SJCRH30 (cell line): ENCODE measurements around the gene LDB2. TPM values are rescaled to one million over a fixed set of nuclear protein-coding genes. Genes with fewer than 3 reads are reported as not detected.

Experiments used
- DNase-seq, 2 experiments: peaks; one replicate each; pipeline ENCODE4 v3.0.0-alpha.2; 2015 to 2020
- H3K27ac ChIP-seq: fragments of 250-450 bp; sonication (Bioruptor Pico); 2 replicates; pipeline ENCODE4 v1.5.1; 2020; ENCODE audit warnings: mild to moderate bottlenecking, moderate library complexity
- H3K27me3 ChIP-seq: fragments of 250-450 bp; sonication (Bioruptor Pico); 2 replicates; pipeline ENCODE4 v1.5.1; 2020; ENCODE audit warnings: mild to moderate bottlenecking, moderate library complexity
- H3K36me3 ChIP-seq: fragments of 250-450 bp; sonication (Bioruptor Pico); 2 replicates; pipeline ENCODE4 v1.5.1; 2020; ENCODE audit warnings: mild to moderate bottlenecking, moderate library complexity
- H3K4me1 ChIP-seq: fragments of 250-450 bp; sonication (Bioruptor Pico); 2 replicates; pipeline ENCODE4 v1.5.1; 2020; ENCODE audit warnings: mild to moderate bottlenecking, moderate library complexity
- H3K4me3 ChIP-seq: fragments of 250-450 bp; sonication (Bioruptor Pico); 2 replicates; pipeline ENCODE4 v1.5.1; 2020; ENCODE audit warnings: mild to moderate bottlenecking, moderate library complexity
- H3K9me3 ChIP-seq: fragments of 250-450 bp; sonication (Bioruptor Pico); replicated peaks from 2 replicates; pipeline ENCODE4 v1.5.1; 2020; ENCODE audit warnings: mild to moderate bottlenecking, moderate library complexity
- total RNA-seq: library from RNA; depleted of rRNA; stranded (reverse); fragments of >200 nt; shearing (Covaris generic); gene quantifications from 2 replicates; pipeline ENCODE4 v1.2.3, GENCODE V29; 2014

The LDB2 gene
- total RNA-seq, 1 experiment from 2014 or later: 0.51 TPM

GRCh38 chr4:16728849-16729248 is 169.6 kb downstream of the LDB2 start:
- Histone ChIP-seq H3K27ac (no peak overlapping the region), H3K9me3 (no peaks in the 10 kb centered on the region; the same call in 1 of the 2 replicates), H3K4me3 (no peak overlapping the region), H3K27me3 (peaks cover 12% of the 10 kb centered on the region; the same call in 1 of the 2 replicates), H3K4me1 (no peaks in the 10 kb centered on the region), H3K36me3 (no peaks in the 10 kb centered on the region)
- DNase-seq: no peak

- Histone ChIP-seq H3K4me1 (no peaks in the 10 kb centered on the region), H3K27ac (no peak overlapping the region), H3K9me3 (no peaks in the 10 kb centered on the region; the same call in 1 of the 2 replicates), H3K27me3 (peaks cover 12% of the 10 kb centered on the region; the same call in 1 of the 2 replicates), H3K4me3 (no peak overlapping the region), H3K36me3 (no peaks in the 10 kb centered on the region)
- DNase-seq: no peak
These were observed 170.3 kb downstream of the LDB2 start for GRCh38 chr4:16728111-16728510.

DNA sequence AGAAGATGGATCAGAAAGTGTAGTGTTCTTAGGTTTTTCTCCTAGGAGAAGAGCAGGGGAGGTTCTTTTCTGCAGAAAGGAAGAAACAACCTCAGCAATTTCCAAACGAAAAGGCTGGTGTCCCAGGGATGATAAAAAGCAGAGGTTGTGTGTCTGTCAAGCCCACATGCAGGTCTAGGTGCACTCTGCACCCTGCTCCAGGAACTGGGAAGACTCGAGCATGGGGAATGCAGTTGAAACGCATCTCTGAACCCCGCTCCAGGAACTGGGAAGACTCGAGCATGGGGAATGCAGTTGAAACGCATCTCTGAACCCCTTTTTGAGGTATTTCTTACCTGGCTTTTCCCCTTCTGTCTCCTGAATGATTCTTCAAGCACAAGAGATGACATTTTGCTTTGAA is 171.2 kb downstream of the LDB2 start:
- no peak for DNase-seq
- Histone ChIP-seq H3K27me3 (peaks cover 12% of the 10 kb centered on the region; the same call in 1 of the 2 replicates), H3K4me3 (no peak overlapping the region), H3K9me3 (no peaks in the 10 kb centered on the region; the same call in 1 of the 2 replicates), H3K4me1 (no peaks in the 10 kb centered on the region), H3K36me3 (no peaks in the 10 kb centered on the region), H3K27ac (no peak overlapping the region)

- Histone ChIP-seq H3K9me3 (no peaks in the 10 kb centered on the region; the same call in 1 of the 2 replicates), H3K4me1 (no peaks in the 10 kb centered on the region), H3K36me3 (no peaks in the 10 kb centered on the region), H3K27me3 (peaks cover 12% of the 10 kb centered on the region; the same call in 1 of the 2 replicates), H3K27ac (no peak overlapping the region), H3K4me3 (no peak overlapping the region)
- no peak for DNase-seq
These were observed 171.9 kb downstream of the LDB2 start for GRCh38 chr4:16726368-16727050.

DNA sequence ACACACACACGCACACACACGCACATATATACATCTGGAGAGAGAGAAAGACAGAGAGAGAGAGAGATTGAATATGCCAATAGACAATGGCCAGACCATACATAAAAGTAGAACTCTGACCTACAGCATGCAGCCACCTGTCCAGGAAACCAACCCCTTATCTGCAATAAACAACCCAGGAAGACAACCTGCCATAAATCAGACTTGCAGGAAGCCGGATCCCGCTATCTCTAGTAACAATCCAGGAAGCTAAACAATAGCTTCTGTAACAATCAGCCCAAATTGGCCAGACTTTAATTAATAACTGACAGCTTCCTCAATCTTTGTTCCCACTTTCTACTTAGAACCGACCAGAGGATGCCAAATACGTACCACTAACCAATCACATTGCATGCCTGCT is 173.2 kb downstream of the LDB2 start:
- Histone ChIP-seq H3K27ac (no peak overlapping the region), H3K4me1 (no peaks in the 10 kb centered on the region), H3K4me3 (no peak overlapping the region), H3K9me3 (no peaks in the 10 kb centered on the region), H3K36me3 (no peaks in the 10 kb centered on the region), H3K27me3 (peaks cover 6% of the 10 kb centered on the region; the same call in 1 of the 2 replicates)
- no peak for DNase-seq

DNA sequence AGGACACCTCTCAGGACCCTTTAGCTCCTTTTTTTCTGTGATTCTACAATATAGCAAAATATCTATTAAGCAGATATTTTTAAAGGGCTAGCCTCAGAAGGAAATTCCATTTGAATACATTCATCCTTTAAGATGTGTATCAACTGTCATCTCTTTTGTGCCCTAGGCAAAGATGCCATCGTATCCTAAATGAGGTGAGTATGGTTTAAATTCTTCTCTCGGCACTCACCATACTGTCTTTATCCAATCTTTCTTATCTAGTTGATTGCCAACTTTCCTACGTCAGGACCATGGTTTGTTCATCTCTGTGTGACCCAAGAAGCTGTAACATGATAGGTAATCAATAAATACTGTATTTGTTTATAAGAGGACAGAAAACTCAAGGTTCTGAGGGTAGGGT is 176.0 kb downstream of the LDB2 start:
- Histone ChIP-seq H3K27ac (no peak overlapping the region), H3K4me3 (no peak overlapping the region), H3K27me3 (no peaks in the 10 kb centered on the region; the same call in 1 of the 2 replicates), H3K36me3 (no peaks in the 10 kb centered on the region), H3K9me3 (no peaks in the 10 kb centered on the region), H3K4me1 (no peaks in the 10 kb centered on the region)
- no peak for DNase-seq

DNA sequence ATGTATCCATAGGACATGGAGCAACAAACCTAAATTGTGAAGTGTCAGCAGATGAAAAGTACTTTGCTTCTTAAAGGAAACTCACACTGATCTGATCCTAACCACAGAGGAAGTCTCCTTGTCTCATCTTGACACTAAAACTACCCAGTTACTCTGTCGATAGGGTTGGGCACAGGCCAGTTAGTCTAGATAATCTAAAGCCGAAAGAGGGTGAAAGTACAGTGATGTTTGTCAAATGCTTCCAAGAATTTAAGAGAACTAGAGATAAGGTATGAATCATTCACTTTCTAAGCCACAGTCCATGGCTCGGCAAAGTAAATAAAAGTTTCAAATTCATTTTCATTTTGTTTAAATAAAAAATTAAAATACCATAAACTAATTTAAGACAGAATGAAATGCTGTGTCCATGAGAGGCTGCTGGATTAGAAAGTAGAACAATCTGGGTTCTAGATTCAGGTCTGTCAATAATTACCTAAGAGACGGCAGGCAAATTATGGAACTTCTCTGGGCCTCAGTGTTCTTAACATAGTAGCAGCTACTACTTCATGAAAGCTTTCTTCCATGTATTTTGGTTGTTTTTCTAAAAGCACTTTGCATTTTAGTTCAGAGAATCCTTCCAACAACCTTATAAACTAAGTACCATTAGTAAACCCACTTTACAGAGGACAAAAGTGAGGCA is 176.7 kb downstream of the LDB2 start:
- Histone ChIP-seq H3K4me3 (no peak overlapping the region), H3K4me1 (no peaks in the 10 kb centered on the region), H3K27me3 (no peaks in the 10 kb centered on the region; the same call in 1 of the 2 replicates), H3K36me3 (no peaks in the 10 kb centered on the region), H3K9me3 (no peaks in the 10 kb centered on the region), H3K27ac (no peak overlapping the region)
- no peak for DNase-seq

DNA sequence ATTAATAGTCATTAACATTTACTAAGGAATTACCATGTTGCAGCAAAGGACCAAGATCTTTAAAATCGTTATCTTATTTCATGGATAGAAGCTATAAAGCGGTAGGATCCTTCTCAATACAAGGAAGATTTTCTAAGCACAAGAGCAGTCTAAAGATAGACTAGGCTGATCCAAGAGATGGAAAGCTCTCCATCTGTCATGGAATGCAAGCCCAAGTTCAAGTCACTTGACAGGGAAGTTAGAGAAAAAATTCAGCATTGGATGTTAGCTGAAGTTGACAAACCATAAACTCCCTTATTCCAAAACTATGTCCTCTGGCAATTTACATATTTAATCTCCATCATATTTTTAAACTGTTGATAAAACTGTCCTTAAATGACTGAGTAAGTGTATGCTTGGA is 177.7 kb downstream of the LDB2 start:
- H3K9me3 ChIP-seq: no peaks in the 10 kb centered on the region
- H3K27me3 ChIP-seq: no peaks in the 10 kb centered on the region; the same call in 1 of the 2 replicates
- no peaks in the 10 kb centered on the region for H3K36me3 ChIP-seq
- H3K4me3 ChIP-seq: no peak overlapping the region
- H3K27ac ChIP-seq: no peak overlapping the region
- no peaks in the 10 kb centered on the region for H3K4me1 ChIP-seq
- no peak for DNase-seq

GRCh38 chr4:16717266-16717970 is 181.0 kb downstream of the LDB2 start:
- Histone ChIP-seq H3K36me3 (no peaks in the 10 kb centered on the region), H3K4me3 (no peak overlapping the region), H3K9me3 (no peaks in the 10 kb centered on the region), H3K27ac (no peak overlapping the region), H3K4me1 (no peaks in the 10 kb centered on the region), H3K27me3 (no peaks in the 10 kb centered on the region)
- DNase-seq: no peak

DNA sequence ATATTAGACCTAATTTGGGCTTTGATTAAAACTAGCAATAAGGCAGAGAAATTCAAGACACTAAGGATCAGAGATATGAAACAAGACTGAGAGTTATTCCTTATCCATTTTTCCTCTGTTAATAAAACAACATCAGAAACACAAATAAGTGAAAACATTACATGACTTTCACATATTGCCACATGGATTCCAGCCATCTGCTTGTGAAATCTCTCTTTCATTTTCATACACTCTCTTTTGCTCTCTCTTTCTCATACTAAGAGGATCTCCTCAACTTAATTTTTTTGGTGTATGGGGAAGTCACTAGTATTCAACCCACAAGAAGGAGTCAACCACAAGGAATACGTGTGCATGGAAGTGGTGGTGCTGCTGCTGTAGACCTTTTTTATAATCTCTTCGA is 183.0 kb downstream of the LDB2 start:
- H3K4me3 ChIP-seq: no peak overlapping the region
- H3K36me3 ChIP-seq: no peaks in the 10 kb centered on the region
- no peak overlapping the region for H3K27ac ChIP-seq
- no peaks in the 10 kb centered on the region for H3K27me3 ChIP-seq
- no peaks in the 10 kb centered on the region for H3K4me1 ChIP-seq
- no peak for DNase-seq
- no peaks in the 10 kb centered on the region for H3K9me3 ChIP-seq

GRCh38 chr4:16714191-16714590 is 184.3 kb downstream of the LDB2 start:
- Histone ChIP-seq H3K36me3 (no peaks in the 10 kb centered on the region), H3K4me1 (no peaks in the 10 kb centered on the region), H3K27ac (no peak overlapping the region), H3K27me3 (no peaks in the 10 kb centered on the region), H3K9me3 (no peaks in the 10 kb centered on the region), H3K4me3 (no peak overlapping the region)
- DNase-seq: no peak

- Histone ChIP-seq H3K4me3 (no peak overlapping the region), H3K27ac (no peak overlapping the region), H3K4me1 (no peaks in the 10 kb centered on the region), H3K27me3 (no peaks in the 10 kb centered on the region), H3K9me3 (no peaks in the 10 kb centered on the region), H3K36me3 (no peaks in the 10 kb centered on the region)
- no peak for DNase-seq
These were observed 184.7 kb downstream of the LDB2 start for GRCh38 chr4:16713696-16714095.

DNA sequence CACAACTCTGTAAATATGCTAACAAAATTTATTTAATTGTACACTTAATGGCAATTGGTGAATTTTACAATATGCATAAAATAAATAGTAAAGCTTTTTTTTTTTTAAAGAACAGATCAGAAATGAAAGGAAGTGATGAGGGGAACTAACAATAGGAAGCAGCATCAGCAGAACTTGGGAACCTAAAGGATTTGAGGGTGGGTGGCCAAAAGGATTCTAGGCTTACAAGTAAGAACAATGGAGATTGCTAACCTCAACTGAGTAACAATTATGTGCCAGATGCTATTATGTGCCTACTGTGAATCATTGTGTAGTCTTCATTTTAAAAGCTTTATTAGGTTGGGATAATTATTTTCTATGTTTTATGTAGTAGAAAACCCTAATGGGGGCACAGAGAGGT is 185.2 kb downstream of the LDB2 start:
- DNase-seq: no peak
- no peaks in the 10 kb centered on the region for H3K9me3 ChIP-seq
- no peaks in the 10 kb centered on the region for H3K36me3 ChIP-seq
- H3K4me3 ChIP-seq: no peak overlapping the region
- no peak overlapping the region for H3K27ac ChIP-seq
- H3K4me1 ChIP-seq: no peaks in the 10 kb centered on the region
- H3K27me3 ChIP-seq: no peaks in the 10 kb centered on the region

- Histone ChIP-seq H3K9me3 (no peaks in the 10 kb centered on the region), H3K4me3 (no peak overlapping the region), H3K27me3 (no peaks in the 10 kb centered on the region), H3K36me3 (no peaks in the 10 kb centered on the region), H3K4me1 (no peaks in the 10 kb centered on the region), H3K27ac (no peak overlapping the region)
- DNase-seq: no peak
These were observed 188.2 kb downstream of the LDB2 start for GRCh38 chr4:16710198-16710597.

DNA sequence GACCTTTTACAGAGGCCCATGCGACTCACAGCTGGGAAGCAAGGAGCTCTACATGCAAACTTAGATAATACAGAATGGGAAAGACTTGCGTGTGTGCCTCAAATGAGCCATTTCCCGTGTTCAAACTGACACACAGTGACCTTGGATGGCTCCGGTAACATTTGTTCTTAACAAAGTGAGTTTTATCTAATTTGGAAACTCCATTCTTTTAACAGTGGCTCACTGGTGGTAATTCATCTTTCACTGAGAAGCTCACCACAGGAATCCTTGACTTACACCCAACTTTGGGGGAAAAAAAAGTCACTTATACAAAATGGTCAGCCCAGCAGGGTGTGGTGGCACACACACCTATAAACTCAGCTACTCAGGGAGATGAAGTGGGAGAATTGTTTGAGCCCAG is 190.6 kb downstream of the LDB2 start:
- no peak for DNase-seq
- H3K27me3 ChIP-seq: no peaks in the 10 kb centered on the region
- H3K36me3 ChIP-seq: no peaks in the 10 kb centered on the region
- no peaks in the 10 kb centered on the region for H3K9me3 ChIP-seq
- no peak overlapping the region for H3K27ac ChIP-seq
- H3K4me3 ChIP-seq: no peak overlapping the region
- no peaks in the 10 kb centered on the region for H3K4me1 ChIP-seq
